Gastrocnemius medialis (tissue), 4 donors: ENCODE measurements around the gene POLR3C.

Experiments
- CTCF ChIP-seq, 5 experiments: fragments of 450-650 bp in 3 of 5; fragments of 200-600 bp in 2 of 5; sonication (generic) in 2 of 5; IDR thresholded peaks in 4 of 5; conservative IDR thresholded peaks in 1 of 5; 1 replicate in 4 of 5; 2 replicates in 1 of 5; pipeline ENCODE4 v1.5.1; 2016 to 2019; ENCODE audit warnings: antibody characterized with exemption in 5 of 5, mild to moderate bottlenecking in 3 of 5, moderate library complexity in 3 of 5
- POLR2A ChIP-seq, 2 donors: fragments of 450-650 bp; IDR thresholded peaks; one replicate each; pipeline ENCODE4 v1.6.1; 2017; ENCODE audit warnings: antibody characterized with exemption in 2 of 2, mild to moderate bottlenecking in 2 of 2, moderate library complexity in 2 of 2

GRCh38 chr1:145792484-145792883, 31.5 kb upstream of the POLR3C start:
- TF ChIP-seq POLR2A (IDR thresholded peaks at IDR 0.05) = no peak
- no peak for TF ChIP-seq CTCF (IDR thresholded peaks at IDR 0.05 in 4 of 5, conservative IDR thresholded peaks at IDR 0.05 in 1 of 5)
